GM12878 (cell line): ENCODE measurements around the gene SLC10A1. TPM values are rescaled to one million over a fixed set of nuclear protein-coding genes. Genes with fewer than 3 reads are reported as not detected.

Source experiments
- ATAC-seq: fragments of 200-7000 bp; cut with Tn5 transposase; 3 replicates; pipeline ENCODE4 v1.9.1; 2020; ENCODE audit warnings: mild to moderate bottlenecking, moderate library complexity
- BruUV-seq: library from RNA; stranded (reverse); fragments of 400-500 nt; replicated peaks from 2 replicates; lab custom pipeline; 2021; lab: Mats Ljungman, UMichigan
- CTCF ChIA-PET: fragments of 300-600 bp; sonication (Branson Sonifier 250); formaldehyde crosslinking; extraction: SDS; loops from one replicate; lab custom pipeline; 2021; ENCODE audit warnings: inconsistent platforms; lab: Yijun Ruan, JAX
- POLR2A ChIA-PET: fragments of 350-600 bp; formaldehyde crosslinking; extraction: SDS; loops from one replicate; lab custom pipeline; 2021; ENCODE audit warnings: inconsistent platforms; lab: Charles Lee
- RAD21 ChIA-PET: fragments of 300-600 bp; sonication (Branson Sonifier 250); formaldehyde crosslinking; loops from one replicate; lab custom pipeline; 2023; ENCODE audit warnings: antibody characterized with exemption; ENCODE audit not compliant: unreplicated experiment; lab: Charles Lee
- SMC1A ChIA-PET: fragments of 300-600 bp; sonication (Branson Sonifier 250); formaldehyde crosslinking; loops from one replicate; lab custom pipeline; 2023; ENCODE audit not compliant: unreplicated experiment, uncharacterized antibody; lab: Charles Lee
- DNase-seq: peaks from one replicate; pipeline ENCODE4 v3.0.0-alpha.2; 2011; ENCODE audit warnings: low read depth, low spot score
- FAIRE-seq: peaks from 3 replicates; lab custom pipeline; 2011; peaks lifted over from hg19 to GRCh38; lab: Jason Lieb, UNC
- H2AFZ ChIP-seq: 2 replicates; pipeline ENCODE4 v1.6.0; 2011; ENCODE audit warnings: low read depth, low read length, control low read depth; ENCODE audit not compliant: control insufficient read depth
- H3K27ac ChIP-seq: 2 replicates; pipeline ENCODE4 v1.5.1; 2011; ENCODE audit warnings: control low read depth; ENCODE audit not compliant: control insufficient read depth, insufficient read depth
- H3K27me3 ChIP-seq, 2 experiments: replicated peaks in 1 of 2; 2 replicates each; pipeline versions ENCODE4 v1.6.0 to v1.6.1; 2011; ENCODE audit warnings: low read length in 1 of 2; ENCODE audit not compliant: control insufficient read depth in 2 of 2, insufficient read depth in 2 of 2
- H3K36me3 ChIP-seq, 2 experiments: 2 replicates each; pipeline ENCODE4 v1.5.1; 2011; ENCODE audit warnings: low read length in 1 of 2; ENCODE audit not compliant: control insufficient read depth in 2 of 2, insufficient read depth in 2 of 2
- H3K4me1 ChIP-seq: 2 replicates; pipeline ENCODE4 v1.6.1; 2011; ENCODE audit warnings: mild to moderate bottlenecking, low read length, moderate library complexity, mixed read lengths; ENCODE audit not compliant: control insufficient read depth, insufficient read depth
- H3K4me2 ChIP-seq: 2 replicates; pipeline ENCODE4 v1.6.0; 2011; ENCODE audit warnings: control low read depth; ENCODE audit not compliant: control insufficient read depth, insufficient read depth
- H3K4me3 ChIP-seq: fragments of 200-600 bp; sonication (generic); 2 replicates; pipeline ENCODE4 v1.5.1; 2016
- H3K79me2 ChIP-seq: 2 replicates; pipeline ENCODE4 v1.6.0; 2011; ENCODE audit warnings: low read length; ENCODE audit not compliant: control insufficient read depth, insufficient read depth
- H3K9ac ChIP-seq: 2 replicates; pipeline ENCODE4 v1.8.0; 2011; ENCODE audit warnings: low read length, control low read depth, mixed read lengths; ENCODE audit not compliant: control insufficient read depth, insufficient read depth
- H3K9me3 ChIP-seq: replicated peaks from 3 replicates; pipeline ENCODE4 v1.5.1; 2011; ENCODE audit warnings: mild to moderate bottlenecking, low read length; ENCODE audit not compliant: control insufficient read depth, insufficient read depth
- H4K20me1 ChIP-seq: 2 replicates; pipeline ENCODE4 v1.6.0; 2011; ENCODE audit not compliant: control insufficient read depth, insufficient read depth
- BACH1 ChIP-seq: fragments of 450-650 bp; IDR thresholded peaks from 2 replicates; pipeline ENCODE4 v1.6.1; 2017; ENCODE audit warnings: mild to moderate bottlenecking, borderline replicate concordance
- CTCF ChIP-seq, 3 experiments: IDR thresholded peaks in 2 of 3; conservative IDR thresholded peaks in 1 of 3; 2 replicates each; pipeline ENCODE4 v1.5.1; 2011; ENCODE audit warnings: low read depth in 3 of 3, low read length in 3 of 3, mild to moderate bottlenecking in 3 of 3, control low read depth in 2 of 3, moderate library complexity in 2 of 3, inconsistent platforms in 1 of 3, mixed read lengths in 1 of 3; ENCODE audit not compliant: control insufficient read depth in 2 of 3, insufficient read depth in 1 of 3; ENCODE audit errors: extremely low read depth in 1 of 3
- DPF2 ChIP-seq: fragments of 450-650 bp; IDR thresholded peaks from 2 replicates; pipeline ENCODE4 v1.6.1; 2017; ENCODE audit warnings: mild to moderate bottlenecking
- E2F4 ChIP-seq: IDR thresholded peaks from 2 replicates; pipeline ENCODE4 v1.6.1; 2012; ENCODE audit warnings: low read depth, low read length, improper control_type of control experiment
- EGR1 ChIP-seq, 2 experiments: IDR thresholded peaks; 1 replicate in 1 of 2; 2 replicates in 1 of 2; pipeline ENCODE4 v1.6.1; 2011 to 2012; ENCODE audit warnings: low read depth in 2 of 2, low read length in 2 of 2, borderline replicate concordance in 1 of 2, mild to moderate bottlenecking in 1 of 2, moderate library complexity in 1 of 2
- HCFC1 ChIP-seq: fragments of 150-350 bp; IDR thresholded peaks from 2 replicates; pipeline ENCODE4 v1.6.1; 2014; ENCODE audit warnings: low read length
- KDM1A ChIP-seq: fragments of 200-600 bp; sonication (generic); IDR thresholded peaks from 2 replicates; pipeline ENCODE4 v1.6.1; 2016; ENCODE audit warnings: borderline replicate concordance
- NFIC ChIP-seq: IDR thresholded peaks from 2 replicates; pipeline ENCODE4 v1.6.1; 2012; ENCODE audit warnings: low read depth, mild to moderate bottlenecking, inconsistent platforms, low read length, moderate library complexity
- NR2C1 ChIP-seq: fragments of 450-650 bp; IDR thresholded peaks from 2 replicates; pipeline ENCODE4 v1.6.1; 2017; ENCODE audit warnings: antibody characterized with exemption, mild to moderate bottlenecking, moderate library complexity
- NR2F1 ChIP-seq: fragments of 450-650 bp; conservative IDR thresholded peaks from 2 replicates; pipeline ENCODE4 v1.6.1; 2017; ENCODE audit warnings: mild to moderate bottlenecking
- PBX3 ChIP-seq: IDR thresholded peaks from 2 replicates; pipeline ENCODE4 v1.6.1; 2011; ENCODE audit warnings: mild to moderate bottlenecking, low read depth, low read length, moderate library complexity; ENCODE audit not compliant: insufficient replicate concordance
- PKNOX1 ChIP-seq: fragments of 450-650 bp; IDR thresholded peaks from 2 replicates; pipeline ENCODE4 v1.6.1; 2016; ENCODE audit warnings: mild to moderate bottlenecking
- REST ChIP-seq: IDR thresholded peaks from 2 replicates; pipeline ENCODE4 v1.6.1; 2012; ENCODE audit warnings: mild to moderate bottlenecking, low read depth, low read length
- SMC3 ChIP-seq: IDR thresholded peaks from 2 replicates; pipeline ENCODE4 v1.6.1; 2011; ENCODE audit warnings: low read length, improper control_type of control experiment, borderline replicate concordance
- ZBED1 ChIP-seq: IDR thresholded peaks from 2 replicates; pipeline ENCODE4 v1.6.1; 2016; ENCODE audit warnings: borderline replicate concordance
- in situ Hi-C: fragments of 300-500 bp; cut with MboI; formaldehyde crosslinking; loops from 9 replicates; pipeline ENCODE4 v1.14.3; 2018; ENCODE audit warnings: mixed read lengths
- intact Hi-C: fragments of 100-400 bp; cut with micrococcal nuclease; formaldehyde crosslinking; loops from one replicate; pipeline ENCODE4 v1.14.2; 2022; ENCODE audit not compliant: unreplicated experiment
- polyA plus RNA-seq, 11 experiments: library from polyadenylated mRNA; depleted of rRNA in 4 of 11; unstranded in 6 of 11; stranded (reverse) in 5 of 11; fragments of >200 nt; fragmentation: Nextera tagmentation in 4 of 11; fragmentation: Illumina TruSeq in 1 of 11; extraction: Ambion mirVana in 4 of 11; extraction: Trizol in 1 of 11; gene quantifications; 1 replicate in 1 of 11; 2 replicates in 10 of 11; pipeline versions ENCODE4 v1.2.1 to v1.2.3, GENCODE V29; 2011 to 2016; ENCODE audit warnings: inconsistent platforms in 2 of 11, missing spikeins in 2 of 11, low read depth in 1 of 11
- total RNA-seq, 4 experiments: library from RNA; depleted of rRNA in 3 of 4; stranded (reverse); fragments of >200 nt in 3 of 4; fragmentation: Illumina TruSeq in 1 of 4; extraction: Trizol in 1 of 4; gene quantifications; 2 replicates each; pipeline versions ENCODE4 v1.2.1 to v1.2.3, GENCODE V29; 2013 to 2021

The SLC10A1 gene
- total and polyA plus RNA-seq, 10 of the 15 experiments (the other 5 are each of a cell fraction or from before 2014, with no cell fraction given), result 0.15 to 0.16 TPM; not detected in 8

- H3K9me3 ChIP-seq, result no peaks in the 10 kb centered on the region
- SMC1A ChIA-PET, result no interaction called here
- H4K20me1 ChIP-seq, result no peaks in the 10 kb centered on the region
- no peak for DNase-seq
- H3K27me3 ChIP-seq, result no peaks in the 10 kb centered on the region
- no peak for ATAC-seq
- CTCF ChIA-PET, result no interaction called here
- RAD21 ChIA-PET, result no interaction called here
- TF ChIP-seq CTCF (IDR thresholded peaks at IDR 0.05 in 2 of 3, conservative IDR thresholded peaks at IDR 0.05 in 1 of 3; ENCODE audit: control insufficient read depth in 2 of 3, extremely low read depth in 1 of 3, insufficient read depth in 1 of 3, low read depth in 3 of 3, low read length in 3 of 3) (no peak), SMC3 (no peak), DPF2 (no peak), PBX3 (no peak), KDM1A (no peak), HCFC1 (no peak), NR2C1 (no peak), BACH1 (no peak), NFIC (no peak), PKNOX1 (no peak), NR2F1 (no peak), REST (no peak), EGR1 (IDR thresholded peaks at IDR 0.05; ENCODE audit: borderline replicate concordance in 1 of 2, low read depth in 2 of 2, low read length in 2 of 2) (no peak), E2F4 (no peak), ZBED1 (no peak)
- no peaks in the 10 kb centered on the region; the same call in 1 of the 2 replicates for H3K4me1 ChIP-seq
- no peak overlapping the region for H3K27ac ChIP-seq
- H3K4me2 ChIP-seq, result no peak overlapping the region
- no peak overlapping the region for H2AFZ ChIP-seq
- intact Hi-C loops (no loop called here), in situ Hi-C loops (no loop called here)
- POLR2A ChIA-PET, result interaction anchor here (0.6 kb wide), 1 partner anchor 292 kb away, joined by 3 read pairs; no protein-coding TSS in a partner anchor
- H3K4me3 ChIP-seq, result no peak overlapping the region
- H3K36me3 ChIP-seq, result no peaks in the 10 kb centered on the region; a peak in 1 of 4 replicates
- FAIRE-seq, result no peak
- BruUV-seq, result no TSS peak
- no peaks in the 10 kb centered on the region for H3K79me2 ChIP-seq
- H3K9ac ChIP-seq, result no peak overlapping the region
Measured at GRCh38 chr14:69789118-69789640, 7.9 kb downstream of the SLC10A1 start.
